IMR-90 (cell line): ENCODE results near the gene EIF4G3. TPM values are rescaled to one million over a fixed set of nuclear protein-coding genes. Genes with fewer than 3 reads are reported as not detected.

ENCODE experiments used
- ATAC-seq: fragments of 200-7000 bp; cut with Tn5 transposase; 2 replicates; pipeline ENCODE4 v1.9.1; 2020; ENCODE audit warnings: low read depth, mild to moderate bottlenecking, moderate library complexity
- BruUV-seq: library from RNA; stranded (reverse); fragments of 400-500 nt; replicated peaks from 2 replicates; lab custom pipeline; 2021; lab: Mats Ljungman, UMichigan
- CTCF ChIA-PET: fragments of 300-600 bp; formaldehyde crosslinking; extraction: SDS; loops from one replicate; lab custom pipeline; 2021; ENCODE audit warnings: antibody characterized with exemption; lab: Yijun Ruan, JAX
- POLR2A ChIA-PET: fragments of 300-600 bp; sonication (Branson Sonifier 250); formaldehyde crosslinking; loops from one replicate; lab custom pipeline; 2022; ENCODE audit warnings: antibody characterized with exemption; ENCODE audit not compliant: unreplicated experiment; lab: Charles Lee
- DNase-seq: peaks from one replicate; pipeline ENCODE4 v3.0.0; 2013
- H2AFZ ChIP-seq: replicated peaks from 2 replicates; pipeline ENCODE3; 2013; ENCODE audit warnings: low read length, mild to moderate bottlenecking; ENCODE audit not compliant: poor library complexity
- H2AK5ac ChIP-seq: 2 replicates; pipeline ENCODE4 v1.6.1; 2013; ENCODE audit warnings: low read depth, low read length, inconsistent platforms
- H2AK9ac ChIP-seq: replicated peaks from 2 replicates; pipeline ENCODE3; 2013; ENCODE audit warnings: mild to moderate bottlenecking, low read depth, low read length, moderate library complexity; ENCODE audit not compliant: poor library complexity
- H2BK120ac ChIP-seq: 2 replicates; pipeline ENCODE4 v1.6.1; 2013; ENCODE audit warnings: low read depth, low read length, inconsistent platforms
- H2BK15ac ChIP-seq: 3 replicates; pipeline ENCODE4 v1.6.1; 2013; ENCODE audit warnings: low read depth, low read length, inconsistent platforms
- H2BK20ac ChIP-seq: 2 replicates; pipeline ENCODE4 v1.6.1; 2013; ENCODE audit warnings: low read depth, mild to moderate bottlenecking, inconsistent platforms, low read length, moderate library complexity
- H2BK5ac ChIP-seq: 2 replicates; pipeline ENCODE4 v1.6.1; 2013; ENCODE audit warnings: mild to moderate bottlenecking, low read depth, low read length, inconsistent platforms; ENCODE audit not compliant: poor library complexity, severe bottlenecking
- H3K14ac ChIP-seq: replicated peaks from 2 replicates; pipeline ENCODE4 v1.6.1; 2013; ENCODE audit warnings: low read depth, low read length, inconsistent platforms
- H3K18ac ChIP-seq: 2 replicates; pipeline ENCODE4 v1.6.1; 2013; ENCODE audit warnings: low read depth, low read length, control low read depth
- H3K23ac ChIP-seq: 2 replicates; pipeline ENCODE4 v1.6.1; 2013; ENCODE audit warnings: low read depth, low read length, inconsistent platforms
- H3K27ac ChIP-seq: 2 replicates; pipeline ENCODE4 v1.5.1; 2013; ENCODE audit warnings: mild to moderate bottlenecking, control low read depth, low read length; ENCODE audit not compliant: insufficient read depth
- H3K27me3 ChIP-seq: 2 replicates; pipeline ENCODE4 v1.6.1; 2013; ENCODE audit warnings: low read length; ENCODE audit not compliant: control insufficient read depth, insufficient read depth
- H3K36me3 ChIP-seq: 2 replicates; pipeline ENCODE4 v1.6.1; 2013; ENCODE audit warnings: low read length, mixed read lengths; ENCODE audit not compliant: control insufficient read depth, insufficient read depth
- H3K4ac ChIP-seq: 2 replicates; pipeline ENCODE4 v1.6.1; 2013; ENCODE audit warnings: low read depth, low read length, inconsistent platforms
- H3K4me1 ChIP-seq: 2 replicates; pipeline ENCODE4 v1.6.1; 2013; ENCODE audit warnings: low read length, mixed read lengths; ENCODE audit not compliant: control insufficient read depth, insufficient read depth
- H3K4me2 ChIP-seq: 2 replicates; pipeline ENCODE4 v1.6.1; 2013; ENCODE audit warnings: low read depth, mild to moderate bottlenecking, control low read depth, low read length, moderate library complexity
- H3K4me3 ChIP-seq: 2 replicates; pipeline ENCODE4 v1.5.1; 2013; ENCODE audit warnings: low read depth, mild to moderate bottlenecking, control low read depth, low read length, moderate library complexity; ENCODE audit not compliant: insufficient read depth
- H3K56ac ChIP-seq: 2 replicates; pipeline ENCODE4 v1.6.1; 2013; ENCODE audit warnings: low read length, inconsistent platforms; ENCODE audit not compliant: insufficient read depth; ENCODE audit errors: extremely low read depth
- H3K79me1 ChIP-seq, 2 experiments: 2 replicates each; pipeline ENCODE4 v1.6.1; 2013; ENCODE audit warnings: low read length in 2 of 2, inconsistent platforms in 1 of 2, low read depth in 1 of 2
- H3K9ac ChIP-seq: 2 replicates; pipeline ENCODE4 v1.6.1; 2013; ENCODE audit warnings: low read depth, low read length, control low read depth
- H3K9me1 ChIP-seq: 2 replicates; pipeline ENCODE4 v1.6.1; 2013; ENCODE audit warnings: low read length, inconsistent platforms; ENCODE audit not compliant: insufficient read depth
- H3K9me3 ChIP-seq: 2 replicates; pipeline ENCODE4 v1.6.1; 2013; ENCODE audit warnings: low read length; ENCODE audit not compliant: control insufficient read depth, insufficient read depth
- H4K20me1 ChIP-seq: 2 replicates; pipeline ENCODE4 v1.6.1; 2013; ENCODE audit warnings: low read length, inconsistent platforms; ENCODE audit not compliant: insufficient read depth
- H4K5ac ChIP-seq: 2 replicates; pipeline ENCODE4 v1.6.1; 2013; ENCODE audit warnings: mild to moderate bottlenecking, low read depth, low read length, control low read depth
- H4K8ac ChIP-seq, 2 experiments: 2 replicates each; pipeline ENCODE4 v1.6.1; 2013; ENCODE audit warnings: low read depth in 2 of 2, low read length in 2 of 2, control low read depth in 1 of 2, inconsistent platforms in 1 of 2
- H4K91ac ChIP-seq: 2 replicates; pipeline ENCODE4 v1.6.1; 2013; ENCODE audit warnings: low read depth, low read length, inconsistent platforms; ENCODE audit not compliant: insufficient read depth
- CEBPB ChIP-seq: IDR thresholded peaks from 2 replicates; pipeline ENCODE4 v1.6.1; 2012; ENCODE audit warnings: low read depth, low read length, improper control_type of control experiment
- CHD1 ChIP-seq: IDR thresholded peaks from 2 replicates; pipeline ENCODE4 v1.6.1; 2012; ENCODE audit warnings: low read depth, low read length, improper control_type of control experiment
- FOS ChIP-seq: fragments of 150-350 bp; IDR thresholded peaks from 2 replicates; pipeline ENCODE4 v1.6.1; 2016; ENCODE audit warnings: low read depth, low read length
- SMC3 ChIP-seq: fragments of 150-350 bp; IDR thresholded peaks from 2 replicates; pipeline ENCODE4 v1.6.1; 2016; ENCODE audit warnings: low read depth, mild to moderate bottlenecking, antibody characterized with exemption, low read length, moderate library complexity
- WGBS, 2 experiments: methylation state at CpG; one replicate each; pipeline versions ENCODE4 v1.1.5 to v1.1.7; 2013; ENCODE audit warnings: missing lambda C conversion rate in 2 of 2; ENCODE audit not compliant: insufficient read length in 1 of 2; ENCODE audit errors: extremely low coverage in 2 of 2; 5-methylcytosine and 5-hydroxymethylcytosine counted together
- dilution Hi-C: fragments of 300-500 bp; cut with HindIII; formaldehyde crosslinking; loops from one replicate; pipeline ENCODE4 v1.14.3; 2018; ENCODE audit warnings: low sequenced_read_pairs; ENCODE audit not compliant: unreplicated experiment
- in situ Hi-C: fragments of 300-500 bp; cut with MboI; formaldehyde crosslinking; loops from 3 replicates; pipeline ENCODE4 v1.14.3; 2019; ENCODE audit warnings: low sequenced_read_pairs, inconsistent platforms, mixed read lengths
- intact Hi-C: fragments of 100-400 bp; cut with micrococcal nuclease; formaldehyde crosslinking; loops from 2 replicates; pipeline ENCODE4 v1.10.0; 2022
- polyA plus RNA-seq, 3 experiments: library from polyadenylated mRNA; depleted of rRNA; stranded (reverse); fragments of >200 nt; gene quantifications; 2 replicates each; pipeline ENCODE4 v1.2.3, GENCODE V29; 2012; ENCODE audit warnings: low replicate concordance in 1 of 3
- total RNA-seq: library from RNA; depleted of rRNA; stranded (reverse); fragments of >200 nt; gene quantifications from 2 replicates; pipeline ENCODE4 v1.2.3, GENCODE V29; 2012

EIF4G3 gene
- total and polyA plus RNA-seq, 2 of the 4 experiments (the other 2 are of a cell fraction) = 25.8 to 49.2 TPM

GRCh38 chr1:20792196-20792595, 384.5 kb downstream of the EIF4G3 start:
- Histone ChIP-seq H3K4ac (no peak overlapping the region), H3K36me3 (no peaks in the 10 kb centered on the region), H3K27ac (no peak overlapping the region), H2AK5ac (no peak overlapping the region), H3K4me1 (peaks cover 5% of the 10 kb centered on the region; the same call in 1 of the 2 replicates), H4K5ac (no peak overlapping the region), H2AFZ (no peak overlapping the region), H2AK9ac (no peak overlapping the region), H3K9me1 (peaks cover 4% of the 10 kb centered on the region; the same call in 1 of the 2 replicates), H3K18ac (no peak overlapping the region; the same call in 1 of the 2 replicates), H2BK5ac (peak overlapping the region; percentile 51), H2BK20ac (no peak overlapping the region), H3K4me2 (peak overlapping the region; percentile 26; the same call in 1 of the 2 replicates), H4K8ac (no peak overlapping the region), H4K91ac (no peak overlapping the region), H2BK15ac (no peak overlapping the region), H3K14ac (no peak overlapping the region), H3K56ac (no peak overlapping the region), H3K9me3 (no peaks in the 10 kb centered on the region), H2BK120ac (no peak overlapping the region), H3K9ac (no peak overlapping the region), H3K79me1 (peaks cover 3 to 12% of the 10 kb centered on the region in 2 experiments; a peak in 3 of 4 replicates), H3K27me3 (no peaks in the 10 kb centered on the region), H4K20me1 (no peaks in the 10 kb centered on the region), H3K4me3 (no peak overlapping the region), H3K23ac (no peak overlapping the region)
- peak; percentile 93 for DNase-seq
- intact Hi-C loops = no loop called here
- in situ Hi-C loops = no loop called here
- ChIA-PET POLR2A (no interaction called here), CTCF (no interaction called here)
- TF ChIP-seq SMC3 (no peak), CHD1 (no peak), FOS (peak; percentile 1; the same call in 1 of the 2 replicates), CEBPB (peak; percentile 45; the same call in 1 of the 2 replicates)
- dilution Hi-C loops = no loop called here
- WGBS, 2 experiments = no CpG with 5 or more reads among the region's 2 CpGs
- peak; percentile 59 for ATAC-seq
- BruUV-seq = no TSS peak
